COLO829 (cell line): ENCODE data around the gene ZNF823.
"Not testable (repeated sequence)": the region's sequence is repeated elsewhere in the genome, so short reads cannot be mapped to it uniquely, and the experiment has no call there.

ENCODE experiments used
- DNase-seq: peaks from one replicate; pipeline ENCODE4 v3.0.0; 2012; ENCODE audit warnings: low spot score

Gene ZNF823

GRCh38 chr19:11738746-11739620, at the start of gene ZNF823:
TSS of gene ZNF823 (minus strand) at chr19:11738946. CDS start at chr19:11738819, 127 bp downstream.
- peak; percentile 95 for DNase-seq

- no peak for DNase-seq
These were observed 48.8 kb upstream of the ZNF823 start for GRCh38 chr19:11787536-11787935.

GRCh38 chr19:11784356-11784755, 45.6 kb upstream of the ZNF823 start:
- no peak for DNase-seq

- no peak for DNase-seq
These were observed 45.0 kb upstream of the ZNF823 start for GRCh38 chr19:11783767-11784166.

GRCh38 chr19:11781295-11782057, 42.7 kb upstream of the ZNF823 start:
- DNase-seq = no peak

GRCh38 chr19:11780431-11781020, 41.8 kb upstream of the ZNF823 start:
- no peak for DNase-seq

GRCh38 chr19:11776669-11777068, 37.9 kb upstream of the ZNF823 start:
- not testable (repeated sequence) for DNase-seq

GRCh38 chr19:11771520-11771919, 32.8 kb upstream of the ZNF823 start:
- not testable (repeated sequence) for DNase-seq

- no peak for DNase-seq
These were observed 31.2 kb upstream of the ZNF823 start for GRCh38 chr19:11769995-11770394.

GRCh38 chr19:11767633-11768133, 28.9 kb upstream of the ZNF823 start:
- no peak for DNase-seq

GRCh38 chr19:11766597-11767591, 28.1 kb upstream of the ZNF823 start, which contains the start of gene ZNF441:
TSS of gene ZNF441 (plus strand) at chr19:11767000. CDS start at chr19:11767194, 194 bp downstream.
- DNase-seq = peak; percentile 79

GRCh38 chr19:11763611-11764010, 24.9 kb upstream of the ZNF823 start:
- no peak for DNase-seq

- no peak for DNase-seq
These were observed 24.4 kb upstream of the ZNF823 start for GRCh38 chr19:11763117-11763516.

- no peak for DNase-seq
These were observed 21.1 kb upstream of the ZNF823 start for GRCh38 chr19:11759805-11760204.

GRCh38 chr19:11756965-11757364, 18.2 kb upstream of the ZNF823 start:
- no peak for DNase-seq

- no peak for DNase-seq
These were observed 15.9 kb upstream of the ZNF823 start for GRCh38 chr19:11754663-11755062.

- no peak for DNase-seq
These were observed 13.5 kb upstream of the ZNF823 start for GRCh38 chr19:11752244-11752736.

GRCh38 chr19:11749751-11750150, 11.0 kb upstream of the ZNF823 start:
- DNase-seq = no peak

- DNase-seq = no peak
These were observed 8.5 kb upstream of the ZNF823 start for GRCh38 chr19:11747277-11747676.

GRCh38 chr19:11745869-11746268, 7.1 kb upstream of the ZNF823 start:
- no peak for DNase-seq
